Loucy (cell line): ENCODE results near the gene ARHGAP35.
"Not testable (repeated sequence)": the region's sequence is repeated elsewhere in the genome, so short reads cannot be mapped to it uniquely, and the experiment has no call there.

Experiments
- H2AFZ ChIP-seq: fragments of 200-600 bp; sonication (generic); 2 replicates; pipeline ENCODE4 v1.6.0; 2016; ENCODE audit warnings: antibody characterized with exemption, mild to moderate bottlenecking, low read length, moderate library complexity
- H3F3A ChIP-seq: fragments of 200-600 bp; 2 replicates; pipeline ENCODE4 v1.6.0; 2016; ENCODE audit warnings: antibody characterized with exemption, low read depth, mild to moderate bottlenecking
- H3K27me3 ChIP-seq: fragments of 200-600 bp; sonication (generic); 2 replicates; pipeline ENCODE4 v1.6.1; 2014; ENCODE audit warnings: low read length, mild to moderate bottlenecking; ENCODE audit not compliant: insufficient read depth, poor library complexity, severe bottlenecking
- H3K36me3 ChIP-seq: fragments of 200-600 bp; sonication (generic); 2 replicates; pipeline ENCODE4 v1.6.1; 2016; ENCODE audit warnings: low read length; ENCODE audit not compliant: insufficient read depth
- H3K4me1 ChIP-seq: fragments of 200-600 bp; sonication (generic); 2 replicates; pipeline ENCODE4 v1.5.1; 2014; ENCODE audit warnings: low read length, mild to moderate bottlenecking; ENCODE audit not compliant: insufficient read depth, poor library complexity, severe bottlenecking
- H3K4me2 ChIP-seq: fragments of 200-600 bp; sonication (generic); 2 replicates; pipeline ENCODE4 v1.6.0; 2014; ENCODE audit warnings: antibody characterized with exemption, low read length, low read depth, mild to moderate bottlenecking; ENCODE audit not compliant: poor library complexity, severe bottlenecking
- H3K4me3 ChIP-seq: fragments of 200-600 bp; sonication (generic); 2 replicates; pipeline ENCODE4 v1.5.1; 2014; ENCODE audit warnings: low read length, mild to moderate bottlenecking, mixed read lengths; ENCODE audit not compliant: poor library complexity, severe bottlenecking
- H3K79me2 ChIP-seq: fragments of 200-600 bp; sonication (generic); 2 replicates; pipeline ENCODE4 v1.6.1; 2014; ENCODE audit warnings: low read length; ENCODE audit not compliant: insufficient read depth
- H3K9ac ChIP-seq: fragments of 200-600 bp; sonication (generic); 2 replicates; pipeline ENCODE4 v1.6.0; 2014; ENCODE audit warnings: mild to moderate bottlenecking, low read depth, low read length, moderate library complexity; ENCODE audit not compliant: poor library complexity, severe bottlenecking
- H3K9me2 ChIP-seq: fragments of 200-600 bp; sonication (generic); replicated peaks from 2 replicates; pipeline ENCODE4 v1.6.1; 2016; ENCODE audit warnings: low read depth, low read length, mixed read lengths
- H3K9me3 ChIP-seq: fragments of 200-600 bp; sonication (generic); 2 replicates; pipeline ENCODE4 v1.6.1; 2014; ENCODE audit warnings: mild to moderate bottlenecking, antibody characterized with exemption, low read length, low read depth; ENCODE audit not compliant: insufficient read depth
- H4K20me1 ChIP-seq: fragments of 200-600 bp; sonication (generic); 2 replicates; pipeline ENCODE4 v1.6.0; 2014; ENCODE audit warnings: antibody characterized with exemption, low read length, mild to moderate bottlenecking; ENCODE audit not compliant: insufficient read depth, poor library complexity, severe bottlenecking
- EZH2phosphoT487 ChIP-seq: fragments of 200-600 bp; IDR thresholded peaks from 2 replicates; pipeline ENCODE4 v1.6.1; 2018; ENCODE audit warnings: antibody characterized with exemption, mild to moderate bottlenecking, moderate library complexity, borderline replicate concordance
- TF ChIP-seq, protein P1 (sequence below): fragments of 200-600 bp; sonication (generic); conservative IDR thresholded peaks from 2 replicates; pipeline ENCODE4 v1.5.1; 2014; ENCODE audit warnings: mild to moderate bottlenecking, antibody characterized with exemption, low read length

Gene ARHGAP35

DNA sequence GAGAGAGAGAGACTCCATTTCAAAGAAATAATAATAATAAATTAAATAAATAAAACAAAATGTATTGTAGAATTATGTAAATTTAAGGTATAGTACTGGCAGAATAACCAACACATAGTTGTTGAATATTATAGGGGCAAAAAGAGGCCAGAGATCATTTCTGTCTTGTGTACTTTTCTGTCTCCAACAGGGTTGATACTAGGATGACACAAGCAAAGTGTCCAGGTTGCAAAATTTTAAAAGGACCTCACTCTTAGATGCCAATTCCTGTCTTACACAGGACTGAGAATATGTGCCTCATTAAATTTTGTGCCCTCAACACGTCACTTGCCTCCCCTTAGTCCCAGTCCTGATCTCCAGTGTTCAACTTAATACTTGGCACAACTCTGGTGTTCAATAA is 8.0 kb upstream of the ARHGAP35 start:
- H3K9me3 ChIP-seq: no peaks in the 10 kb centered on the region
- TF ChIP-seq, protein P1, sequence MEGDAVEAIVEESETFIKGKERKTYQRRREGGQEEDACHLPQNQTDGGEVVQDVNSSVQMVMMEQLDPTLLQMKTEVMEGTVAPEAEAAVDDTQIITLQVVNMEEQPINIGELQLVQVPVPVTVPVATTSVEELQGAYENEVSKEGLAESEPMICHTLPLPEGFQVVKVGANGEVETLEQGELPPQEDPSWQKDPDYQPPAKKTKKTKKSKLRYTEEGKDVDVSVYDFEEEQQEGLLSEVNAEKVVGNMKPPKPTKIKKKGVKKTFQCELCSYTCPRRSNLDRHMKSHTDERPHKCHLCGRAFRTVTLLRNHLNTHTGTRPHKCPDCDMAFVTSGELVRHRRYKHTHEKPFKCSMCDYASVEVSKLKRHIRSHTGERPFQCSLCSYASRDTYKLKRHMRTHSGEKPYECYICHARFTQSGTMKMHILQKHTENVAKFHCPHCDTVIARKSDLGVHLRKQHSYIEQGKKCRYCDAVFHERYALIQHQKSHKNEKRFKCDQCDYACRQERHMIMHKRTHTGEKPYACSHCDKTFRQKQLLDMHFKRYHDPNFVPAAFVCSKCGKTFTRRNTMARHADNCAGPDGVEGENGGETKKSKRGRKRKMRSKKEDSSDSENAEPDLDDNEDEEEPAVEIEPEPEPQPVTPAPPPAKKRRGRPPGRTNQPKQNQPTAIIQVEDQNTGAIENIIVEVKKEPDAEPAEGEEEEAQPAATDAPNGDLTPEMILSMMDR: no peak
- TF ChIP-seq EZH2phosphoT487: no peak
- H3K36me3 ChIP-seq: no peaks in the 10 kb centered on the region
- H3K27me3 ChIP-seq: no peaks in the 10 kb centered on the region
- H3K4me1 ChIP-seq: peaks cover 13% of the 10 kb centered on the region
- H3K4me3 ChIP-seq: no peak overlapping the region
- no peaks in the 10 kb centered on the region for H4K20me1 ChIP-seq
- H3K9me2 ChIP-seq: no peaks in the 10 kb centered on the region
- no peak overlapping the region for H3K4me2 ChIP-seq
- H2AFZ ChIP-seq: no peak overlapping the region
- H3F3A ChIP-seq: no peaks in the 10 kb centered on the region
- peaks cover 15% of the 10 kb centered on the region for H3K79me2 ChIP-seq
- H3K9ac ChIP-seq: no peak overlapping the region

GRCh38 chr19:46854698-46855097 is 6.1 kb upstream of the ARHGAP35 start:
- not testable (repeated sequence) for H3K9ac ChIP-seq, H3F3A ChIP-seq, H3K36me3 ChIP-seq, H3K27me3 ChIP-seq, H3K9me2 ChIP-seq, H3K4me3 ChIP-seq, H2AFZ ChIP-seq, H3K9me3 ChIP-seq, H3K4me2 ChIP-seq, H4K20me1 ChIP-seq
- H3K79me2 ChIP-seq: peaks cover 15% of the 10 kb centered on the region
- H3K4me1 ChIP-seq: peaks cover 11% of the 10 kb centered on the region

GRCh38 chr19:46856062-46857022 is 4.5 kb upstream of the ARHGAP35 start:
- no peak overlapping the region for H3K4me2 ChIP-seq
- no peak overlapping the region for H3K4me3 ChIP-seq
- no peak for TF ChIP-seq EZH2phosphoT487
- TF ChIP-seq, protein P1: peak; percentile 84
- H3F3A ChIP-seq: peaks cover 6% of the 10 kb centered on the region; the same call in 1 of the 2 replicates
- no peak overlapping the region for H3K9ac ChIP-seq
- H4K20me1 ChIP-seq: peaks cover 4% of the 10 kb centered on the region
- H3K79me2 ChIP-seq: peaks cover 8% of the 10 kb centered on the region
- H3K36me3 ChIP-seq: no peaks in the 10 kb centered on the region
- H3K9me3 ChIP-seq: no peaks in the 10 kb centered on the region
- no peaks in the 10 kb centered on the region for H3K27me3 ChIP-seq
- no peaks in the 10 kb centered on the region for H3K9me2 ChIP-seq
- no peak overlapping the region for H2AFZ ChIP-seq
- H3K4me1 ChIP-seq: peaks cover 6% of the 10 kb centered on the region
